Measurements from ENCODE around the gene PPP1R12A. TPM values are rescaled to one million over a fixed set of nuclear protein-coding genes. Genes with fewer than 3 reads are reported as not detected.
A peak's percentile ranks its signal among the peaks of the same experiment; 100 is the strongest.
"Not testable (repeated sequence)": the region's sequence is repeated elsewhere in the genome, so short reads cannot be mapped to it uniquely, and the experiment has no call there.

PPP1R12A gene
- total RNA-seq, 1 experiment from 2014 or later, result 52.0 TPM

DNA sequence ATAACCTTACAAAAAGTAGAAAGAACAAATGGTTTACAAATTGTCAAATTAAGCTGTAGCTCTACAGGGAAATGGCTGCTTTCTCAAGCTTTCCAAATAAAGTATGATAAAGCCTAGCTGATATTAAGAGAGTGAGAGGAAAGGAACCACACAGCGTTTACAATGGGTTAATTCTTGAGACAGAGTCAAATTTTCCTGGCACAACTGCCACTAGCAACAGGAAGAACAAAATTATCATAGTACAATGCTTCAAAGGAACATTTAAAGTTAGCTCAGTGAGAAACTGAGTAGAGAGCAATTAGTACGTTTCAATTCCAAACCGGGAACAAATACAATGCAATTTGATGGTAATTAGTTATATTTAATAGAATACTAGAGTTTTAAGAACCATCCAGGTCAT lies 116.0 kb downstream of the PPP1R12A start (continued):
- TF ChIP-seq, protein P1, sequence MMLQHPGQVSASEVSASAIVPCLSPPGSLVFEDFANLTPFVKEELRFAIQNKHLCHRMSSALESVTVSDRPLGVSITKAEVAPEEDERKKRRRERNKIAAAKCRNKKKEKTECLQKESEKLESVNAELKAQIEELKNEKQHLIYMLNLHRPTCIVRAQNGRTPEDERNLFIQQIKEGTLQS (IDR thresholded peaks at IDR 0.05), result no peak
- TF ChIP-seq JUND (IDR thresholded peaks at IDR 0.05) (no peak), ZFX (IDR thresholded peaks at IDR 0.05) (no peak)

DNA sequence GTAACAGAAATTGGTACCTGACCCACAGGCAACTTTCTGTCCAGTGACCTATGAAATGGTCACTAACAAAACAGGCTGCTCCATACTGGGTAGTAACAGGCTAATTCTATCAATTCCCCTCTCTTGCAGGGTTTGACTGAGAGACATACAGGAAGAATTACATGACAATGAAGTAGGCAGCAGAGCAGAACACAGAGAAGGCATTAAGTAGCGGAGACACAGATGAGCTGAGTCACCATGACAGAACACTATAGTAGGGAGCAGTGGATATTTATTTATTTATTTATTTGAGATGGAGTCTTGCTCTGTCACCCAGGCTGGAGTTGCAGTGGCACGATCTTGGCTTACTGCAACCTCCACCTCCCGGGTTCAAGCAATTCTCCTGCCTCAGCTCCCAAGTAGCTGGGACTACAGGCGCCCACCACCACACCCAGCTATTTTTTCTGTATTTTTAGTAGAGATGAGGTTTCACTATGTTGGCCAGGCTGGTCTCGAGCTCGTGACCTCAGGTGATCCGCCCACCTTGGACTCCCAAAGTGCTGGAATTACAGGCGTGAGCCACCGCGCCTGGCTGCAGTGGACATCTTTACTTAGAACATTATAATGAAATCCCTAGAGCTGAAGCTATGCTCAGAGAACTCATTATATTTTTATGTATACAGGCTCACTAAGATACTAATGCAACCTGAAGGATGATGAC lies 150.4 kb downstream of the PPP1R12A start:
- H3K9me3 ChIP-seq (ENCODE audit: control insufficient read depth in 1 of 2, insufficient read depth in 1 of 2, low read depth in 1 of 2, low read length in 2 of 2); intact Hi-C loops (cut with micrococcal nuclease); H4K20me1 ChIP-seq (ENCODE audit: insufficient read depth); H3K36me3 ChIP-seq (ENCODE audit: control insufficient read depth in 1 of 2, insufficient read depth in 2 of 2, low read length in 2 of 2); H3K4me3 ChIP-seq (replicated peaks in 1 of 2; ENCODE audit: low read depth in 1 of 2, low read length in 2 of 2); H3K4me1 ChIP-seq (ENCODE audit: control insufficient read depth in 1 of 2, insufficient read depth in 2 of 2, low read length in 2 of 2); H2AFZ ChIP-seq (ENCODE audit: low read depth, low read length, poor library complexity, severe bottlenecking); H3K4me2 ChIP-seq (ENCODE audit: low read length); BruUV-seq (replicated peaks); H3K27me3 ChIP-seq (ENCODE audit: insufficient read depth, low read length); CTCF ChIA-PET; H3K79me2 ChIP-seq (ENCODE audit: insufficient read depth, low read length); POLR2A ChIA-PET; H3K9ac ChIP-seq (ENCODE audit: low read length); DNase-seq (ENCODE audit: low read depth, low spot score); H3K9me2 ChIP-seq (ENCODE audit: insufficient read depth); H3K27ac ChIP-seq (ENCODE audit: low read depth, low read length); RAD21 ChIA-PET (ENCODE audit: low non-redundant PET in 1 of 2, low total read pairs in 2 of 2, uncharacterized antibody in 2 of 2, unreplicated experiment in 2 of 2): not testable (repeated sequence)
- ATAC-seq, result peak; percentile 36; the same call in 1 of the 2 replicates

DNA sequence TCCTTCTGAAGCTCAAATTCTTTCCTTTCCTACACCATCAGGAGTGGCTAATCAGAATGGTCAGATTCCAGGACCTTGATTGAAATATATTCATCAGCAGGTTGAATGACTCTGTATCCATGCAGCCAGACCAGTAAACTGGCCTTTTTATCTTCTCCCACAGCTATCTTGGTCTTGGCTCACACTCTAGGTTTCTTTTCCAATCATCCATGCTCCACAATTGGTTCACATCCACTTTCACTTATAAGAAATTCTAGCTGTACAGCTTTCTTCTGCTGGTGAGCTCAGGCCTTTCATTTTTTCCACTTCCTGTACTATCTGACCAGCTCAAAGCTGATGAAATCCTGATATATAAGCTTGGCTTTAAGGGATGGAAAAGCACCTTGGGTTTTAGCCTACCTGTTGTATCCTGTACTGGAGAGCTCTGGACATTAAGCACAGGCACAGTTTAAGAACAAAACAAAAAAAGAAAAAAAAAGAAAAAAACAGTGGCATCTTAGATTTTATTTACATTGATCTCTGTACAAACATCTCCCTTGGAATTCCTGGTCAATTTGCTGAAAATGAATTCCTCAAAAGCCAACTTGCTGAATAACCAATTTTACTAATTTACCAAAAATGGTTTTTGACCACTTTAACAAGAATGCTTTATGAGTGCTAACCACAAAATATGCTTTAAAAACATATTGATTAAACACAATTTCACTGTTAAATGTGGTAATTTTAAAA lies 152.6 kb downstream of the PPP1R12A start:
- Histone ChIP-seq H4K20me1 (ENCODE audit: insufficient read depth) (no peaks in the 10 kb centered on the region), H3K4me1 (ENCODE audit: control insufficient read depth in 1 of 2, insufficient read depth in 2 of 2, low read length in 2 of 2) (peaks cover 0 to 4% of the 10 kb centered on the region in 2 experiments; a peak in 1 of 4 replicates), H3K9me2 (ENCODE audit: insufficient read depth) (no peaks in the 10 kb centered on the region), H3K9ac (ENCODE audit: low read length) (no peak overlapping the region), H3K79me2 (ENCODE audit: insufficient read depth, low read length) (no peaks in the 10 kb centered on the region), H3K4me2 (ENCODE audit: low read length) (no peak overlapping the region), H3K27me3 (ENCODE audit: insufficient read depth, low read length) (no peaks in the 10 kb centered on the region), H3K36me3 (ENCODE audit: control insufficient read depth in 1 of 2, insufficient read depth in 2 of 2, low read length in 2 of 2) (peaks cover 0 to 7% of the 10 kb centered on the region in 2 experiments; a peak in 1 of 4 replicates), H2AFZ (ENCODE audit: low read depth, low read length, poor library complexity, severe bottlenecking) (no peak overlapping the region), H3K9me3 (ENCODE audit: control insufficient read depth in 1 of 2, insufficient read depth in 1 of 2, low read depth in 1 of 2, low read length in 2 of 2) (no peaks in the 10 kb centered on the region), H3K27ac (ENCODE audit: low read depth, low read length) (peak overlapping the region; percentile 31; the same call in 1 of the 2 replicates), H3K4me3 (replicated peaks in 1 of 2; ENCODE audit: low read depth in 1 of 2, low read length in 2 of 2) (no peak overlapping the region)
- ChIA-PET POLR2A (no interaction called here), RAD21 (ENCODE audit: low non-redundant PET in 1 of 2, low total read pairs in 2 of 2, uncharacterized antibody in 2 of 2, unreplicated experiment in 2 of 2) (no interaction called here), CTCF (no interaction called here)
- intact Hi-C loops (cut with micrococcal nuclease), result no loop called here
- ATAC-seq (no peak), DNase-seq (ENCODE audit: low read depth, low spot score) (no peak)
- TF ChIP-seq EZH2phosphoT487 (IDR thresholded peaks at IDR 0.05; ENCODE audit: borderline replicate concordance), result no peak
- BruUV-seq (replicated peaks), result no TSS peak
